Cardiac fibroblast (primary cell): ENCODE results near the gene CARD10.

Experiments
- DNase-seq, 2 donors: peaks; one replicate each; pipeline versions ENCODE4 v3.0.0 to v3.0.0-alpha.2; 2010; ENCODE audit warnings: low read depth in 2 of 2
- H3K4me3 ChIP-seq, 2 donors: replicated peaks in 1 of 2; 1 replicate in 1 of 2; 2 replicates in 1 of 2; pipeline ENCODE4 v1.5.1; 2011; ENCODE audit warnings: low read depth in 2 of 2, low read length in 2 of 2, mild to moderate bottlenecking in 2 of 2, moderate library complexity in 1 of 2
- CTCF ChIP-seq: IDR thresholded peaks from one replicate; pipeline ENCODE4 v1.5.1; 2011; ENCODE audit warnings: low read depth, mild to moderate bottlenecking, low read length, inconsistent platforms

The CARD10 gene

GRCh38 chr22:37445501-37445900, 73.7 kb downstream of the CARD10 start:
- H3K4me3 ChIP-seq, result no peak overlapping the region
- no peak for TF ChIP-seq CTCF
- no peak for DNase-seq

- no peak for DNase-seq
- no peak for TF ChIP-seq CTCF
- no peak overlapping the region for H3K4me3 ChIP-seq
Observed at GRCh38 chr22:37443977-37444376, 75.2 kb downstream of the CARD10 start.

GRCh38 chr22:37443086-37443485, 76.1 kb downstream of the CARD10 start:
- H3K4me3 ChIP-seq, result no peak overlapping the region
- no peak for TF ChIP-seq CTCF
- DNase-seq, result no peak

- TF ChIP-seq CTCF, result no peak
- peak; percentile 57 to 71 for DNase-seq
- no peak overlapping the region for H3K4me3 ChIP-seq
Observed at GRCh38 chr22:37442537-37442936, 76.7 kb downstream of the CARD10 start.

- no peak for DNase-seq
- no peak overlapping the region for H3K4me3 ChIP-seq
- TF ChIP-seq CTCF, result no peak
Observed at GRCh38 chr22:37442135-37442534, 77.1 kb downstream of the CARD10 start.

- TF ChIP-seq CTCF, result no peak
- no peak for DNase-seq
- no peak overlapping the region for H3K4me3 ChIP-seq
Observed at GRCh38 chr22:37440875-37441274, 78.3 kb downstream of the CARD10 start.
